PFSK-1 (cell line): ENCODE results near the gene ALKBH5.
A peak's percentile ranks its signal among the peaks of the same experiment; 100 is the strongest.

ENCODE experiments used
- POLR2AphosphoS5 ChIP-seq: IDR thresholded peaks from 2 replicates; pipeline ENCODE4 v1.6.1; 2012; ENCODE audit warnings: low read depth, mild to moderate bottlenecking, control low read depth, low read length, moderate library complexity
- TAF1 ChIP-seq: IDR thresholded peaks from 2 replicates; pipeline ENCODE4 v1.6.1; 2012; ENCODE audit warnings: low read length, control low read depth, borderline replicate concordance; ENCODE audit not compliant: insufficient read depth
- TF ChIP-seq, protein P1 (sequence below), 2 experiments: IDR thresholded peaks; 2 replicates each; pipeline versions ENCODE4 v1.6.1 to v1.8.0; 2011 to 2012; ENCODE audit warnings: low read depth in 2 of 2, low read length in 2 of 2, control low read depth in 1 of 2, inconsistent platforms in 1 of 2, mild to moderate bottlenecking in 1 of 2, moderate library complexity in 1 of 2; ENCODE audit not compliant: insufficient read depth in 1 of 2

DNA sequence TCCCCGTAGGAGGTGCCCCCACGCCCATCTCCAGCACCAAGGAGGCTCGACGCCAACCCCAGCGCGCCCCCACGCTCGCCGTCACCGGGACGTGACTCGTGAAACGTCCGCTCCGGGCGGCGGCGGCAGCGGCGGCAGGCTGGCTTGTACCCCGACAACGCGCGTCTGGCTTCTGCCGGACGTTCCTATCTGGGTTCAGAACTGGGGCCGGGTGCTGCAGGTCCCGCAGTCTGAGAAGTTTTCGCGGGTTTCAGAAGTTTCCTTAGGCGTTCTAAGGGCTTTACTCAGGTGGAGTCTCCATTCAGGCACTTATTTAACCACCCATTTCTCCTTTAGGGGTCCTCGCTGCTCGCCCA is 672 bp upstream of the ALKBH5 start:
- TF ChIP-seq TAF1 (peak; percentile 66; the same call in 1 of the 2 replicates), POLR2AphosphoS5 (peak; percentile 62; the same call in 1 of the 2 replicates)
- TF ChIP-seq, protein P1, sequence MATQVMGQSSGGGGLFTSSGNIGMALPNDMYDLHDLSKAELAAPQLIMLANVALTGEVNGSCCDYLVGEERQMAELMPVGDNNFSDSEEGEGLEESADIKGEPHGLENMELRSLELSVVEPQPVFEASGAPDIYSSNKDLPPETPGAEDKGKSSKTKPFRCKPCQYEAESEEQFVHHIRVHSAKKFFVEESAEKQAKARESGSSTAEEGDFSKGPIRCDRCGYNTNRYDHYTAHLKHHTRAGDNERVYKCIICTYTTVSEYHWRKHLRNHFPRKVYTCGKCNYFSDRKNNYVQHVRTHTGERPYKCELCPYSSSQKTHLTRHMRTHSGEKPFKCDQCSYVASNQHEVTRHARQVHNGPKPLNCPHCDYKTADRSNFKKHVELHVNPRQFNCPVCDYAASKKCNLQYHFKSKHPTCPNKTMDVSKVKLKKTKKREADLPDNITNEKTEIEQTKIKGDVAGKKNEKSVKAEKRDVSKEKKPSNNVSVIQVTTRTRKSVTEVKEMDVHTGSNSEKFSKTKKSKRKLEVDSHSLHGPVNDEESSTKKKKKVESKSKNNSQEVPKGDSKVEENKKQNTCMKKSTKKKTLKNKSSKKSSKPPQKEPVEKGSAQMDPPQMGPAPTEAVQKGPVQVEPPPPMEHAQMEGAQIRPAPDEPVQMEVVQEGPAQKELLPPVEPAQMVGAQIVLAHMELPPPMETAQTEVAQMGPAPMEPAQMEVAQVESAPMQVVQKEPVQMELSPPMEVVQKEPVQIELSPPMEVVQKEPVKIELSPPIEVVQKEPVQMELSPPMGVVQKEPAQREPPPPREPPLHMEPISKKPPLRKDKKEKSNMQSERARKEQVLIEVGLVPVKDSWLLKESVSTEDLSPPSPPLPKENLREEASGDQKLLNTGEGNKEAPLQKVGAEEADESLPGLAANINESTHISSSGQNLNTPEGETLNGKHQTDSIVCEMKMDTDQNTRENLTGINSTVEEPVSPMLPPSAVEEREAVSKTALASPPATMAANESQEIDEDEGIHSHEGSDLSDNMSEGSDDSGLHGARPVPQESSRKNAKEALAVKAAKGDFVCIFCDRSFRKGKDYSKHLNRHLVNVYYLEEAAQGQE (IDR thresholded peaks at IDR 0.05; ENCODE audit: insufficient read depth in 1 of 2, low read depth in 2 of 2, low read length in 2 of 2): 0 out of 4 replicates have a peak, but pooled peaks of 1 of the 2 experiments have one; percentile 49
